CD4-positive, alpha-beta T cell treated with Interleukin-2 at 100 ng/mL for 4 hours (primary cell): ENCODE measurements around the gene TMEM47.

Experiments used
- DNase-seq: peaks from one replicate; pipeline ENCODE4 v3.0.0-alpha.2; 2020; ENCODE audit warnings: low spot score

TMEM47 gene

GRCh38 chrX:34656842-34657725, at the start of gene TMEM47:
Gene TMEM47 (minus strand): TSS chrX:34657285. CDS start chrX:34657029, 256 bp downstream.
- no peak for DNase-seq

DNA sequence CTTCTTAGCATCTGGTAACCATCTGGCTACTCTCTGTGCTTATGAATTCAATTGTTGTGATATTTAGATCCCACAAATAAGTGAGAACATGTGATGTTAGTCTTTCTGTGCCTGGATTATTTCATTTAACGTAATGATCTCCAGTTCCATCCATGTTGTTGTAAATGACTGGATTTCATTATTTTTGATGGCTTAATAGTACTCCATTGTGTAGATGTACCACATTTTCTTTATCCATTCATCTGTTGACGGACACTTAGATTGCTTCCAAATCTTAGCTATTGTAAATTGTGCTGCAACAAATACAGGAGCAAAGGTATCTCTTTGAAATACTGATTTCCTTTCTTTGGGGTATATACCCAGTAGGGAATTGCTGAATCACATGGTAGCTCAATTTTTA, 30.0 kb upstream of the TMEM47 start:
- DNase-seq: no peak

DNA sequence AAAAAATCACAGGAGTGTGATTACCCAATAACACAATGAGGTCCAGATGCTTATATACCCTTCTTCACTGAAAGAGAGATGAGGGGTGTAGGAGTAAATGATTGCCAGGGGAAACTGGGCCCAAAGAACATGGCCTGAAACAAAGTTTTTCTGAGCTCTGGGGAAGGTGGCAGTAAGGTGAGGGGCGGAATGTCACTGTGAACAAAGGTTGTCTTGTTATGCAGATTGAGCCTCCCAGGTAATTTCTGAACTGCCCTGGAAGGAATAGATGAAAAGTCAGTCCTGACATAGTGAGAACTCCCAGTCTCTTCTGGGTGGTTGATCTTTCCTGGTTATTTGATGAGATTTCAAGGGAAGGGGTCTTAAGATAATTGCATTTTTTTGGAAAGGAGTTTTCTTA, 2.5 kb upstream of the TMEM47 start:
- no peak for DNase-seq

DNA sequence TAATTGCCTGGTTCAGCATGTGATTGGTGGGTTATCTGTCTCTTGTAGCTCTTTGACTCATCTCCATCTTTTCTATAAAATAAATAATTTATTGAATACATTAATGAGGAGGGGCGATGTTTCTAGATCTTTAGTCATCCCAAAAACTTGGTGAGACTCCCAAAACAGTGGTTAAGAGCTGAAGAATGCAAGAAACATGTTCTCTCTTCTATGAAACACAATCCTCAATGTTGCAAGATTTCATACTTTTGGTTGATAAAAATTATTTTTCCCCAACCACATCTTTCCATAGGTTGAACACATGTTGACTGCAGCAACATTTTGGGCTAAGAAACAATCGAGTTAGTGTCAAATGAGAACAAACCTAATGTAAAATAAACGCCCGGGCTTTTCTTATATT, 1.2 kb upstream of the TMEM47 start:
- DNase-seq: no peak

DNA sequence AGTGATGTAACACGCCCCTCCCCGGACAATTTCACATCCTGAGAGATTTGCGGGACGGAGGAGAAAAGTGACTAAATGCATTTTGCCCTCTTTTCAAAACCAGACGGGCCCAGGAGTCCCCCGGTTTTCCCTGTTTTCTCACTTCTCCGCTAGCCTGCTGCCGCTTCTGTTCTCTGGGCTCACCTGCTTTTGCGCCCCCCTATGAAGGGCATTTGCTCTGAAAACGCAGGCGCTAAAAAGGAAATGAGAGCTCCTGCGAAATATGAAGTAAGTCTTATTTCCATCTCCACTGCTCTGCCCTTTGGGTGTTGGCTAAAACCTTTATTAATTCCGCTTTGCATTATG, 613 bp upstream of the TMEM47 start:
- no peak for DNase-seq

GRCh38 chrX:34656467-34656841, 631 bp downstream of the TMEM47 start:
- no peak for DNase-seq

GRCh38 chrX:34655501-34656455, 1.3 kb downstream of the TMEM47 start:
- no peak for DNase-seq

DNA sequence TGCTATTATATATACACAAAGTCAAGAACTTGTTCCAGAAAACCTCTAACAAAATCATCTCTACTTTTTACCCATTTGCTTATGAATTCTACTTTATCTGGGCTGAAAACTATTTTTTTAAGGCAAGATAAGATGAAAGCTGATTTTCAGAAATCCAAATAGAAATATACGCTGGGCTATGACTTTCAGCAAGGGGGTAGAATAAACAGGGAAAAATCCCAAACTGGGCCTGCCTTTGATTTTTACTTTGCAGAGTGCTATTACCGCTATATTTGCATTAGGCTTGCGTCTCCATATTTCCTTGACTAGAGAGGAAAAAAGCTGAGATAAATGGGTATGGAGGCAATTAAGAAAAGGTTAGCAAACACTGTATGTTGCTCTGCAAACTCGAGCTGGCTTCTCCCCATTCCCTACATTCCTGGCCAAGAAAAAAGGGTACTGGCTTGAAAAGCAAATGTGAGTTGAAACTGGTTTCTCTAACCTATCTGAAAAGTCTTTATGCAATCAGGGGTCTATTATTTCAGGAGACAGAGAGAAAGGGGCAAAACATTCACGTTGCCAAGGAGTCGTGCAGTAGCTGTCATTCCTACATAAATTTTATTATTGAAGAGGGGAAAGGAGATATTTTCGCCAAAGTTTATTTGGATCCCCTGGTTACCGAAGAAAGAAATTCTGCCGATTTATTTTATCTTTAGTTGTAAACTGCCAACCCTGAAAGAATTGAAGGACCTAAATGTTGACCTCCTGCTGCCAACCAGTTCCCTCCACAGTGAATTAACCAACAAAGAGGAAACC, 2.2 kb downstream of the TMEM47 start:
- no peak for DNase-seq

DNA sequence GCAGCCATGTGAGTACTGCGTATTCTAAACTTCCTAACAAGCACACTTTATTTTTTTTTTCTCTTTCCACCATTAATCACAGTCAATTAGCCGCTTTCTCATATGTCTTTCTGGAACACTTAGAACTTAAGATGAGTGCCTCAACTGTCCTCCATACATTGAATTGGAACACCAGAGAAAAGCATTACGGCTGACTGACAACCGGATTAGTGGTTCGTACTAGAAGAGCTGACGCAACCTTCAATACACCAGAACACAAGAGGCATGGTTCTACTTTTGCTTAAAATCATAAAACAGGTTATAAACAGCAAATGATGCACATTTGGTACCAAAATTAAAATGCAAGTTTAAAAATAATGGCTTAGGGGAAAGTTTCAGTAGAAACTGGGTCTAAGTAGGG, 3.3 kb downstream of the TMEM47 start:
- no peak for DNase-seq

- DNase-seq: no peak
Observed at GRCh38 chrX:34642849-34643248, 14.2 kb downstream of the TMEM47 start.

DNA sequence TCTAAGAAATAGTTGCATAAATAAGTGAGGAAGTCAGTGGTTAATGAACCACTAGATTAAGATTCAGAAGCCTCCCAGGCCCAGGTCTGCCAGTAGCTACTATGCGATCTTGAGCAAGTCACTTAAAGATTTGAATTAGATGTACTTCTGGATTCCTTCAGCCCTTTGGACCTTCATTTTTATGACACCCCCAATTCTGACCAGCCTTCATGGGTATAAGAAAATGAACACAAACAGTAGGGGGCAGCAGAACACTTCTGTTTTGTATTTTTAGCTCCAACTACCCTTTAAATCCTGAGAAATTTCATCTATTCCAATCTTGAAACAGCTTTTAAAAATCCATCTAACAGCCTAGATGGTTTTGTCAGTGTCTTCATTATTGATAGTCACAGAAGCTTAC, 19.0 kb downstream of the TMEM47 start:
- DNase-seq: no peak

DNA sequence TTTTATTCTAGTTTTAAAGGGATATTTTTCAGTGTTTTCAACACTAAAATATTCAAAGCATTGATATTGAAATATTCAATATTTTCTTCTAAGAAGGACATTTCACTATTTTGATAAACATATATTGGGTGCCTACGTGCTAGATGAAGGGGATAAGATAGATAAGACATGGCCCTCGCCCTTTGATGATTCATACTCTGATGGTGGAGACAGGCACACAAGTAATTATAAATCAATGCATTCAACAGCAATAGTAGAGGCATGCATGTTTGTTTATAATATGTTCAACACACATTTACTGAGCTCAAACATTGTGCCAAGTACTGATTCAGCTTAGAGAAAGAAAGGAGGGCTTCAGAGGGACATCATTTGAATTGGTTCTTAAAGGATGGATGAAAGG, 22.7 kb downstream of the TMEM47 start:
- DNase-seq: no peak

- DNase-seq: no peak
Observed at GRCh38 chrX:34632384-34632783, 24.7 kb downstream of the TMEM47 start.

DNA sequence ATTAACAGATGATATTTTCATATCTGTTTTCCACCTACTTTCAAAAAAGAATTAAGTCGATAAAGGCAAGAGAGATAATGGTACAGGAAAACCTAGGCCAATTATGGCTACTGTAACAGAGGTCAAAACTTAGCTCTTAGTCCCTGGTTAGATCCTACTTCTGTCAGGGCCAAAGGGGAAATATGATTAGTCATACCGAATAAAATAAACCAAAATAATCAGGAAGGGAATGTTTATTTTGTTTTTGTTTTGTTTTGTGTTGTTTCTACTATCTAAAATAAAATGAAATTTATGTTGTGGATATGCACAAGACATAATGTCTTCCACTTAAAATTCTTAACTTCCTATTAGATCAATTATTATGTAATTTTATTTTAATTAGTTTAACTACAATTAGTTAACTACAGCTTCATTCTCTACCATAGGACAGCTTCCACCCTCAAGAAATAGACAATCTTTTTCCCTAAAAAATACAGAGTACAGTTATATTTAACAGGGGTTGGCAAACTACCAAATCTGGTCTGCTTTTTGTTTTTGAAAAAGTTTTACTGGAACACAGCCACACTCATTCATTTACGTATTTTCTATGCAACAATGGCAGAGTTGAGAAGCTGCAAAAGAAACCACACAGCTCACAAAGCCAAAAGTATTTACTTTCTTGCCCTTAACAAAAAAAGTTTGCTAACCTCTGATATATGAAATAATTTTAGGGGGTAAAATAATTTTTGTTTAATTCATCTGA, 25.4 kb downstream of the TMEM47 start:
- no peak for DNase-seq

DNA sequence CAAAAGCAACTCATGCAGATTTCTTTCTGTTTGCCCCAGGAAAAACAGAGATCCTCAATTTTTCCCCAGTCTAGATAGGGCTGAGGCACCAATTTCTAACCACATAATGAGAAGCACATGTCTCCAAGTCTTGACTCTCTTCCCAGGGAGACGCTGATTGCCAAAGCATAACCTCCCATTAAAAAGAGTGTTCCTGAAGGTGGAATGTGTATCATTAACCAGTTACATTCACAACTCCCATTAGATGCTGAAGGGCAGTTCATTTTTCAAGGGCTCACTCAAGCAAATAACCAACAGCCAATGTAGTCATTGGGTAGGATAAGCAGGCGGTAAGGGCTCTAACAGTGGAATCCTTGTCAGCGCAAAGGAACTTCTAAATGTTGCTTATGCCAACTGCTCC, 27.5 kb downstream of the TMEM47 start:
- no peak for DNase-seq

DNA sequence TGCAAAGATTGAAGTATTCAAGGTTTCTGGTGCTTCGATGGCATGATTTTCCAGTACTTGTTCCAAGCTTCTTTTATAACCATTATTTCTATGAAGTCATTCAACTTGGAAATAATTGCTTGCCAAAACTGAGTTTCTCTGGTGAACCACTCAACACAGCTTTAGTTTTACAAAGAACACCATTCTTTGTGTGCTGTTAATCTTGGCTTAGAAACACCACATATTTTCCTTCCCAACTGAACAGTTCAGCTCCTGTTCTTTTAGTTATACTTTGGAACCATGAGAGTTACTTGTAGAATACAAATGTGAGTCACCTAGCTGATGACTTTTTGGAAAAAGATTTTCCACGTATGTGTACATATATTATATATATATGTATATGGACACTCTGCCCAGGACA, 32.7 kb downstream of the TMEM47 start:
- no peak for DNase-seq

- no peak for DNase-seq
Observed at GRCh38 chrX:34619920-34620319, 37.2 kb downstream of the TMEM47 start.

- DNase-seq: no peak
Observed at GRCh38 chrX:34612036-34612435, 45.0 kb downstream of the TMEM47 start.

- DNase-seq: no peak
Observed at GRCh38 chrX:34598362-34598761, 58.7 kb downstream of the TMEM47 start.

DNA sequence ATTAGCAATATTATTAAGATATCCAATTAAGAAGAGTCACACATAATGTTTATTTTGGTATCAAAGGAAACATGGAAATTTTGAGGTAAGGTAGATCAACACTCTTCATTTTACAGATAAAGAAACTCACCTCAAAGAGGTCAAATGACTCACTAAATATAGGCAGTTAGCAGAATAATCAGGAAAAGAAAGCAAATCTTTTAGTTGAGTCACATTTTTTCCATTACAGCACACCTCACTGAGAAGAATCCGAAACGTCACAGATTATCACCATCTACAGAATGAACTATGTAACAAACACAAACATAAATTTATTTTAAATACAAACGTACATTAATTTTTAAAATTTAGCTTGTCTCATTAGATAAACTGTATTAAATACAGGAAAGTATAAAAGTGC, 70.1 kb downstream of the TMEM47 start:
- no peak for DNase-seq

- no peak for DNase-seq
Observed at GRCh38 chrX:34586346-34586911, 70.7 kb downstream of the TMEM47 start.
